HepG2 (cell line): ENCODE data around the gene BEST3.

Experiments used
- HDAC2 ChIP-seq: sonication (generic); formaldehyde crosslinking; IDR thresholded peaks from 2 replicates; pipeline ENCODE4 v1.4.0; 2020; ENCODE audit warnings: missing genetic modification reagents
- MAFK ChIP-seq, 2 experiments: IDR thresholded peaks in 1 of 2; conservative IDR thresholded peaks in 1 of 2; 2 replicates each; pipeline ENCODE4 v1.6.1; 2011; ENCODE audit warnings: improper control_type of control experiment in 2 of 2, low read length in 2 of 2
- NFRKB ChIP-seq: fragments of 450-650 bp; IDR thresholded peaks from 2 replicates; pipeline ENCODE4 v1.6.1; 2017
- ZNF614 ChIP-seq: IDR thresholded peaks from 2 replicates; pipeline ENCODE4 v1.6.1; 2018; ENCODE audit warnings: missing biosample characterization, missing genetic modification reagents, inconsistent platforms, borderline replicate concordance
- TF ChIP-seq, protein P1 (sequence below): sonication (generic); formaldehyde crosslinking; IDR thresholded peaks from 2 replicates; pipeline ENCODE4 v1.4.0; 2020; ENCODE audit warnings: missing genetic modification reagents
- TF ChIP-seq, protein P2 (sequence below): sonication (generic); formaldehyde crosslinking; IDR thresholded peaks from 2 replicates; pipeline ENCODE4 v1.5.0; 2020; ENCODE audit warnings: mild to moderate bottlenecking, missing genetic modification reagents, moderate library complexity

DNA sequence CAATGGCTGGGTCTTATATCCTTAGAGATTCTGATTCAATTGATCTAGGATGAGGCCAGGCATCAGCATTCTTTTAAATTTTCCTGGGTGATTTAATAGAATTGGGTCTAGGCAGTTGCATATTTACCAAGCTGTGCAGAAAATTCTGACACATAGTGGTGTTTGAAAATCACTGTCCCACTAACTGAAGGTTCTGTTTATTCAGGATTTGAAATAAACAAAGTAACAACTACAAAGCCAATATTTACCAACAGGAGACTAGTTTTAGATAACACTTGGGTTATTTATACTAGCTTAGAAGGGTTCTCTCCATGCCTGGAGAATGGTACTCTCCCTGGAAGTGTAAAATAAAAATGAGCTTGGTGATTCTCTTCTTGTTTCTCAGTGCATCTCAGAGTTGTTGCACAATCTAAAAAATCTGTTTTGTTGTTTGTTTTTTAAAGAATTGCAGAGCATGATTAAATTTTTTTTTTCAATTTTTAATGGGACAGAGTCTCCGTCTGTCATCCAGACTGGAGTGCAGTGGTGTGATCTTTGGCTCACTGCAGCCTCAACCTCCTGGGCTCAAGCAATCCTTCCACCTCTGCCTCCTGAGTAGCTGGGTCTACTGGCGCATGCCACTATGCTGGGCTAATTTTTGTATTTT lies 16.9 kb downstream of the BEST3 start:
- no peak for TF ChIP-seq HDAC2 (CRISPR knock-in tag)
- TF ChIP-seq, protein P1, sequence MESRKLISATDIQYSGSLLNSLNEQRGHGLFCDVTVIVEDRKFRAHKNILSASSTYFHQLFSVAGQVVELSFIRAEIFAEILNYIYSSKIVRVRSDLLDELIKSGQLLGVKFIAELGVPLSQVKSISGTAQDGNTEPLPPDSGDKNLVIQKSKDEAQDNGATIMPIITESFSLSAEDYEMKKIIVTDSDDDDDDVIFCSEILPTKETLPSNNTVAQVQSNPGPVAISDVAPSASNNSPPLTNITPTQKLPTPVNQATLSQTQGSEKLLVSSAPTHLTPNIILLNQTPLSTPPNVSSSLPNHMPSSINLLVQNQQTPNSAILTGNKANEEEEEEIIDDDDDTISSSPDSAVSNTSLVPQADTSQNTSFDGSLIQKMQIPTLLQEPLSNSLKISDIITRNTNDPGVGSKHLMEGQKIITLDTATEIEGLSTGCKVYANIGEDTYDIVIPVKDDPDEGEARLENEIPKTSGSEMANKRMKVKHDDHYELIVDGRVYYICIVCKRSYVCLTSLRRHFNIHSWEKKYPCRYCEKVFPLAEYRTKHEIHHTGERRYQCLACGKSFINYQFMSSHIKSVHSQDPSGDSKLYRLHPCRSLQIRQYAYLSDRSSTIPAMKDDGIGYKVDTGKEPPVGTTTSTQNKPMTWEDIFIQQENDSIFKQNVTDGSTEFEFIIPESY (CRISPR knock-in tag), result no peak
- no peak for TF ChIP-seq ZNF614
- TF ChIP-seq, protein P2, sequence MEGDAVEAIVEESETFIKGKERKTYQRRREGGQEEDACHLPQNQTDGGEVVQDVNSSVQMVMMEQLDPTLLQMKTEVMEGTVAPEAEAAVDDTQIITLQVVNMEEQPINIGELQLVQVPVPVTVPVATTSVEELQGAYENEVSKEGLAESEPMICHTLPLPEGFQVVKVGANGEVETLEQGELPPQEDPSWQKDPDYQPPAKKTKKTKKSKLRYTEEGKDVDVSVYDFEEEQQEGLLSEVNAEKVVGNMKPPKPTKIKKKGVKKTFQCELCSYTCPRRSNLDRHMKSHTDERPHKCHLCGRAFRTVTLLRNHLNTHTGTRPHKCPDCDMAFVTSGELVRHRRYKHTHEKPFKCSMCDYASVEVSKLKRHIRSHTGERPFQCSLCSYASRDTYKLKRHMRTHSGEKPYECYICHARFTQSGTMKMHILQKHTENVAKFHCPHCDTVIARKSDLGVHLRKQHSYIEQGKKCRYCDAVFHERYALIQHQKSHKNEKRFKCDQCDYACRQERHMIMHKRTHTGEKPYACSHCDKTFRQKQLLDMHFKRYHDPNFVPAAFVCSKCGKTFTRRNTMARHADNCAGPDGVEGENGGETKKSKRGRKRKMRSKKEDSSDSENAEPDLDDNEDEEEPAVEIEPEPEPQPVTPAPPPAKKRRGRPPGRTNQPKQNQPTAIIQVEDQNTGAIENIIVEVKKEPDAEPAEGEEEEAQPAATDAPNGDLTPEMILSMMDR (CRISPR knock-in tag), result no peak
- no peak for TF ChIP-seq MAFK (conservative IDR thresholded peaks at IDR 0.05 in 1 of 2, IDR thresholded peaks at IDR 0.05 in 1 of 2; ENCODE audit: low read length in 2 of 2)
- TF ChIP-seq NFRKB, result no peak
